T47D (cell line): Measurements from ENCODE around the gene TMEM273.

Source experiments
- DNase-seq, 2 experiments: peaks; one replicate each; pipeline versions ENCODE4 v3.0.0 to v3.0.0-alpha.2; 2011 to 2012; ENCODE audit warnings: low read depth in 1 of 2, low spot score in 1 of 2
- JUND ChIP-seq: IDR thresholded peaks from 2 replicates; pipeline ENCODE4 v1.6.1; 2012; ENCODE audit warnings: low read depth
- in situ Hi-C: cut with HindIII; loops from 2 replicates; pipeline ENCODE4 v1.10.0; 2016; ENCODE audit warnings: low sequenced_read_pairs, low pct_unique_long_range_greater_than_20kb

The TMEM273 gene

GRCh38 chr10:49194212-49194920 is 6.2 kb upstream of the TMEM273 start:
- no peak for DNase-seq
- TF ChIP-seq JUND, result no peak
- in situ Hi-C loops, result no loop called here

GRCh38 chr10:49191349-49191748 is 3.2 kb upstream of the TMEM273 start:
- TF ChIP-seq JUND, result no peak
- DNase-seq, result no peak
- in situ Hi-C loops, result no loop called here

DNA sequence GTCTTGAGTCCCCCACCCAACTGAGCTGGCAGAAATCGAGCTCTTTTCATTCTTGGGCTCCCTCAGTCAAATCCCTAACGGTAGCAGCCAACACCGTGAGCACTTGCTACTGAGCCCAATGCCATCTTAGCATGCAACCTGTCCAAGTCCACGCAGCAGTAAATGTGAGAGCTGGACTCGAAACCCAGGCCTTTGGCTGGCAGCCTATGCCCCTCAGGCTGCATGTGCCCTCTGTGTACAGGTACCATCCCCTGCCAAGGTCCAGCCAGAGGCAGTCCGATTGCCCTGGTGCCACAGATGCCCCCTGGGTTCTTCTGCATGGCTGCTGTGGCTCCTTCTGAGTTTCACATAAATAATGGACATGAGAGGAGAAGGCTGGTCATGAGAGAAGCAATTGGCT is 1.2 kb upstream of the TMEM273 start:
- in situ Hi-C loops, result no loop called here
- DNase-seq, result no peak

DNA sequence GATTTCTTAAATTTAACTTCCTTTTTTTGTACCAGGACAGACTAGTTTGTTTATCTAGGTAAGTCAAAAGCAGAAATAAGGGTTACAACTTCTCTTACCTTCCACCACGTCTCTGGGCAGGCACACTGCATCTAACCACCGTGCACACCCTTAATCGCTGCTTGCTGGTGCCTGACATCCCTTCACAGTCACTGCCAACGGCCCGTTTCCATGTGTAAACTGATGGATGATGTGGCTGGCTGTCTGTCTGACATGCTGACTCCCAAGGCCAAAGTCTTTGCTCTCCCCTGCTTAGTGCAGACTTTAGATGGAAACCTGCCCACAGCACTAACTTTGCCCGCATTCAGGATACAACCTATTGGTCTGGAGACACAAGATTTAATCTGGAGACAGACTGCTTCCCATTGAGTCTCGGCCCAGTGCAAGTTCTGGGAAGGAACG is 1.1 kb downstream of the TMEM273 start:
- in situ Hi-C loops, result no loop called here
- no peak for TF ChIP-seq JUND

More for the DNA sequence above, 1.2 kb upstream of the TMEM273 start:
- TF ChIP-seq JUND, result no peak

DNA sequence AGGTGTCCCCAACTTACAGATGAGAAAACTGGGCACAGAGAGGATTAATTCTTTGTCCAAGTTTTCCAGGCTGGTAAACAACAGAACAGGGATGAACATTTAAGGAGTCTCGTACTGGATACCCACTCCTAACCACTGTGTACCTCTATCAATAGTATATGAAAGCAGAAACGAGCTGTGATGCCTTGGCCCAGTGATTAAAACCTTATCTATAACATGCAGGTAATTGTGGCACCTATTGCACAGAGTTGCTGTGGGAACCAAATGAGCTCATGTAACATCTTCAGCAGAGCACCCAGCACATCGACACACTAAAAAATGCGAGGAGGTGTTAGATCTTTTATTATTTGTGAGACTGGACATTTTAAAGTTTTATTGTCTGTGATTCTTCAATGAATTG is 1.6 kb downstream of the TMEM273 start:
- in situ Hi-C loops, result no loop called here
- no peak for TF ChIP-seq JUND
- DNase-seq, result no peak

More for the DNA sequence above, 1.1 kb downstream of the TMEM273 start:
- no peak for DNase-seq

DNA sequence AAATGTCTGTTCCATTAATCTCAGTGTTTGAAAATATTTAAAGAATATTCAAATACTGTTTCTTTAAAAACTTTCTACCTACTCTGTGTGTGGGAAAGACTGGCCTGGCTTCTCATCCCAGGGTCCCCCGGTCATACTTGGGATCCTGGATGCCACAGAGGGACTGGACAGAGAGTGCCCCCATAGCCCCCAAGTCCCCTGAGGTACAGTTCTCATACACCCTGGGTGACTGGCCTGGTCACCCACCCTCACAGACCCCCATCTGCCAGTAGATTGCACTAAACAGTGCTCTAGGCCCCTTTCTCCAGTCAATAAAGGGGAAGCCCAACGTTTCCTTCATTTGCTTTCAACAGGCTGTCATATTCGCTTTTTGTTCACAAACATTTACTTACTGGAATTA is 3.0 kb downstream of the TMEM273 start:
- in situ Hi-C loops, result no loop called here
- no peak for TF ChIP-seq JUND
- DNase-seq, result no peak

DNA sequence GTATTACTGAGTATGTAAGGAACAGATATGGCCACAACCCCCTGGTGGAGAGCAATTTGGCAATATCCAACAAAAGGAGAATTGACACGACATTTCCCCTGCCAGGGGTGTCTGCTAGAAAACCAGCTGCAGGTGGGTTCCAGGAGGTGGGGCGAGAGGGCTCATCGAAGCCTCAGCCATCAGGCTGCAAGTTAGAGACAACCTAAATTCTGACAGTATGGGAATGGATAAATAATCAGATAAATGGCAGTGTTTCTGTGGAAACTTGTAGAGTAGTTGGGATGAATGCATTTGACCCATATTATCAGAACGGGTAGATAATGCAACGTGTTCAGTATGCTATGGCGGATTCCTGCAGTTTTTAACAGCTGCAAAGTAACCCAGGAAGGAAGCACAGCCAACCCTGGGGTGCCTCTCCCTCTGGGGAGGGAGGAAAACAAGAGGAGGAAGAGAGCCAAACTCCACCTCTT is 3.5 kb downstream of the TMEM273 start:
- in situ Hi-C loops, result no loop called here
- no peak for TF ChIP-seq JUND
- no peak for DNase-seq

DNA sequence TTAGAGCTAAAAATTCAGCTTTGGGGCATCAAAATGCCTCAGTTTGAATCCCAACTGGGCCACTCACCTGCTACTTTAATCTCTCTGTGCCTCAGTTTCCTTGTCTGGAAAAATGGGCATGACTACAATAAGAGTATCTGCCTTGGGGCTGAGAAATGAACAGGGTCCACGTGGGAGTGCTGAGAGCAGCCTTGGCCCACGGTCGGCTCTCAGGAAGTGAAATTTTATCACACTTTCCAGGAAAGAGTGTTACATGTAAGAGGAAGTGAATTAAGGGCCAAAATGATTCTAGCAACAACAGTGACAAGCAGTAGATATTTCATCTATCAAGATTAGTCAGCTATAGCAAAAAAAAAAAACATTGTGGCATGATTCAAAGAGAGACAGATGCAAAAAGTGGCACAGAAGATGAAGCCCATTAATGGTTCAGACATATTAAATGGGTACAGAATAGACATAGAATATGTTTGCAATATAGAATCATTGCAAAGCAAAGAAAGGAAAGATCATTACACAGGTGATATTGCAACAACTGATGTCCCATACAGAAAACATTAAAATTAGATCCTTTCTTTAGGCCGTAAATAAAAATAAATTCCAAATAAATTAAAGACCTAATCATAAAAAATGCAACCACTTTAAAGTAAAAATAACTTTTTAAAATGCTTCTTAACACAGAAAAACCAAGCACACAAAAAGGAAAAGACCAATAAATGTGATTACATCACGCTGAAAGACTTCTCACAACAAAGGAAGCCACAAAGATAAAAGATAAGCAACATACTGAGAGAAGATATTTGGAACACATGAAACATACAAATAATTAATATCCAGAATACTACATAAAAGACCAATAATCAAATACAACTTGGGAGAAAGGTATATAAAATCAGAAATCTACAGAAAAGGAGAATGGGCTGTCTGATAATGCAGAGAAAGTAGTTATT is 4.3 kb downstream of the TMEM273 start:
- no peak for DNase-seq
- in situ Hi-C loops, result no loop called here

DNA sequence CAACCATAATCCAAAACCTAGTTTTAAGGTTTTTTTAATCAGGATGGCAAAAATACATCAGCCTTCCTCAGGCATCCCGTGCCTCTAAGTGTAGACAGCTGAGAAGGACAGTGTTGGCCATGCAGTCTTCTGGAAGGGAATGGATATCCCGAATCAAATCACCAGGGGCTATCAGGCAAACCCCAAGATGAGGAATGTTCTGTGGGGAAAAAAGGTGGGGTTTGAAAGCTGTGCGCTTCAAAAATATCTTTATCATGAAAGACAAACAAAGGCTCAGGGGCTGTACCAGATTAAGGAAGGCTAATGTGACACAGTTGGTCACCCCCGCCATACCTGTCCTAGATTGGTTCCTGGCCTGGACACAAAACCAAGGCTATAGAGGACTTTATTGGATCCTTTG is 5.4 kb downstream of the TMEM273 start:
- in situ Hi-C loops, result no loop called here
- TF ChIP-seq JUND, result no peak
- DNase-seq, result no peak

More for the DNA sequence above, 4.3 kb downstream of the TMEM273 start:
- TF ChIP-seq JUND, result no peak

GRCh38 chr10:49180444-49180860 is 7.7 kb downstream of the TMEM273 start:
- in situ Hi-C loops, result no loop called here
- no peak for TF ChIP-seq JUND
- no peak for DNase-seq

DNA sequence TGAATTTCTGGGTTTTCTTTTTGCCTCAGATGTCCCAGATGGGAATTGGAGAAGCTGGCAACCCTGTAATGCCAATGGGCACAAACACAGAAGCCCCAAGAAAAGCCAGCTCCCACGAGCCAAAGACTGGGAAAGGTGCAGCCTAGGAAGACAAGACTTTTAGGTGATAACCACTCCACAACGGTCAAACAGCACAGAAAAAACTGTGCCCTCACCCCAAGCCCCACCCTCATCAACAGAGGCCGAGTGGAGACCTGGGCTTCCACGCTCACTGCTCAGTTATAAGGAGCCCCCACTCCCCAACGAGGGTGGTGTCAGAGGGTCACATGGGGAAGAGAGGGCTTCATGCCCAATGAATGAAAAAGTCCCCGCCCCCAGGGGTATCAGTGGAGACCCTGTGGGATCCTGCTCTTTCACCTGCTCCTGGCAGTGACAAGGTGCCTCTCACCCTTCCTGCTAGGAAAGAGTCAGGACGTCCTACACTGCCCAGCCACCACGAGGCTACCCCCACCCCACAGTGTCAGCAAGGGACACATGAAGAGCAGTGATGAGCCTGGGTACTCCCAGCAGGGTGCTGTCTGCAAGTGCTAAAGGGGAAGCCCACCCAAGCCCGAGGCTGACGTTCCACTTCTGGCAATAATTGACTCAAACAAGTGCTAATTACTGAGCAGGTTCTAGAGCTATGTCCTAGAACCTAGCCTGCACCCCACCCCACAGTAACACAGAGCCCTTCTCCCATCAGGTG is 8.3 kb downstream of the TMEM273 start:
- DNase-seq, result no peak
- in situ Hi-C loops, result no loop called here

More for the DNA sequence above, 8.3 kb downstream of the TMEM273 start:
- no peak for TF ChIP-seq JUND
